HCT116 (cell line): ENCODE data around the gene RAB3C. TPM values are rescaled to one million over a fixed set of nuclear protein-coding genes. Genes with fewer than 3 reads are reported as not detected.

Experiments
- ATAC-seq: fragments of 200-7000 bp; cut with Tn5 transposase; 2 replicates; pipeline ENCODE4 v1.9.1; 2020; ENCODE audit warnings: mild to moderate bottlenecking, moderate library complexity
- BruUV-seq: library from RNA; stranded (reverse); fragments of 400-500 nt; replicated peaks from 2 replicates; lab custom pipeline; 2021; lab: Mats Ljungman, UMichigan
- CTCF ChIA-PET: fragments of 300-600 bp; sonication (Branson Sonifier 250); formaldehyde crosslinking; loops from one replicate; lab custom pipeline; 2021; ENCODE audit warnings: antibody characterized with exemption; lab: Charles Lee
- POLR2A ChIA-PET: fragments of 300-600, 350-600 bp; sonication (Branson Sonifier 250); formaldehyde crosslinking; loops from one replicate; lab custom pipeline; 2021; ENCODE audit warnings: antibody characterized with exemption; lab: Charles Lee
- RAD21 ChIA-PET, 2 experiments: fragments of 300-600 bp; sonication (Branson Sonifier 250); formaldehyde crosslinking; loops; one replicate each; lab custom pipeline; 2023; ENCODE audit warnings: low total read pairs in 2 of 2; ENCODE audit not compliant: uncharacterized antibody in 2 of 2, unreplicated experiment in 2 of 2, low non-redundant PET in 1 of 2; lab: Charles Lee
- DNase-seq: peaks from one replicate; pipeline ENCODE4 v3.0.0-alpha.2; 2010; ENCODE audit warnings: low read depth, low spot score
- H2AFZ ChIP-seq: fragments of 200-600 bp; shearing (Covaris generic), sonication (generic); 2 replicates; pipeline ENCODE4 v1.6.1; 2017; ENCODE audit warnings: low read depth, mixed run types, mixed read lengths, antibody characterized with exemption, low read length; ENCODE audit not compliant: poor library complexity, severe bottlenecking
- H3K27ac ChIP-seq: 2 replicates; pipeline ENCODE4 v1.5.1; 2012; ENCODE audit warnings: low read depth, low read length
- H3K27me3 ChIP-seq: fragments of 200-600 bp; sonication (generic); 2 replicates; pipeline ENCODE4 v1.6.1; 2016; ENCODE audit warnings: mixed run types, low read length, mixed read lengths; ENCODE audit not compliant: insufficient read depth
- H3K36me3 ChIP-seq, 2 experiments: fragments of 200-500 bp in 1 of 2; fragments of 200-600 bp in 1 of 2; sonication (Bioruptor generic) in 1 of 2; sonication (generic) in 1 of 2; 2 replicates each; pipeline versions ENCODE4 v1.5.1 to v1.6.1; 2014 to 2016; ENCODE audit warnings: low read length in 2 of 2, inconsistent platforms in 1 of 2, mixed read lengths in 1 of 2, mixed run types in 1 of 2; ENCODE audit not compliant: insufficient read depth in 2 of 2, control insufficient read depth in 1 of 2
- H3K4me1 ChIP-seq, 2 experiments: fragments of 200-600 bp in 1 of 2; sonication (generic) in 1 of 2; 2 replicates each; pipeline versions ENCODE4 v1.5.1 to v1.6.1; 2012 to 2017; ENCODE audit warnings: low read length in 2 of 2, inconsistent platforms in 1 of 2, mild to moderate bottlenecking in 1 of 2, mixed read lengths in 1 of 2, mixed run types in 1 of 2, moderate library complexity in 1 of 2; ENCODE audit not compliant: insufficient read depth in 2 of 2, control insufficient read depth in 1 of 2
- H3K4me2 ChIP-seq: fragments of 200-600 bp; sonication (generic); 2 replicates; pipeline ENCODE4 v1.6.1; 2017; ENCODE audit warnings: mixed run types, low read length, mixed read lengths
- H3K4me3 ChIP-seq, 2 experiments: fragments of 200-600 bp in 1 of 2; sonication (generic) in 1 of 2; replicated peaks in 1 of 2; 2 replicates each; pipeline ENCODE4 v1.5.1; 2011 to 2016; ENCODE audit warnings: low read length in 2 of 2, control low read depth in 1 of 2, low read depth in 1 of 2, mild to moderate bottlenecking in 1 of 2, mixed read lengths in 1 of 2, mixed run types in 1 of 2
- H3K79me2 ChIP-seq: fragments of 200-600 bp; sonication (generic); 2 replicates; pipeline ENCODE4 v1.6.1; 2017; ENCODE audit warnings: mild to moderate bottlenecking, mixed run types, low read length, moderate library complexity, mixed read lengths; ENCODE audit not compliant: insufficient read depth
- H3K9ac ChIP-seq: fragments of 200-600 bp; sonication (generic); 2 replicates; pipeline ENCODE4 v1.6.1; 2016; ENCODE audit warnings: low read length, mixed read lengths
- H3K9me2 ChIP-seq: fragments of 200-600 bp; sonication (generic), shearing (Covaris generic); 2 replicates; pipeline ENCODE4 v1.6.1; 2017; ENCODE audit warnings: mixed run types, mild to moderate bottlenecking, moderate library complexity; ENCODE audit not compliant: insufficient read depth
- H3K9me3 ChIP-seq, 2 experiments: fragments of 200-500 bp in 1 of 2; fragments of 200-600 bp in 1 of 2; sonication (Bioruptor generic) in 1 of 2; sonication (generic) in 1 of 2; 2 replicates each; pipeline ENCODE4 v1.6.1; 2014 to 2017; ENCODE audit warnings: low read length in 2 of 2, mixed read lengths in 2 of 2, inconsistent platforms in 1 of 2, low read depth in 1 of 2, mild to moderate bottlenecking in 1 of 2, mixed run types in 1 of 2, moderate library complexity in 1 of 2; ENCODE audit not compliant: control insufficient read depth in 1 of 2, insufficient read depth in 1 of 2
- H4K20me1 ChIP-seq: fragments of 200-600 bp; sonication (generic), shearing (Covaris generic); 2 replicates; pipeline ENCODE4 v1.6.1; 2017; ENCODE audit warnings: mixed run types, mild to moderate bottlenecking, moderate library complexity; ENCODE audit not compliant: insufficient read depth
- CEBPB ChIP-seq: IDR thresholded peaks from 2 replicates; pipeline ENCODE4 v1.6.1; 2012; ENCODE audit warnings: low read depth
- CTCF ChIP-seq, 3 experiments: fragments of 200-600 bp in 1 of 3; sonication (generic) in 1 of 3; IDR thresholded peaks in 2 of 3; conservative IDR thresholded peaks in 1 of 3; 2 replicates each; pipeline ENCODE4 v1.5.1; 2012 to 2017; ENCODE audit warnings: low read depth in 2 of 3, low read length in 2 of 3, antibody characterized with exemption in 1 of 3, borderline replicate concordance in 1 of 3, control low read depth in 1 of 3, mild to moderate bottlenecking in 1 of 3, mixed read lengths in 1 of 3, mixed run types in 1 of 3, moderate library complexity in 1 of 3; ENCODE audit not compliant: insufficient read depth in 1 of 3
- EZH2 ChIP-seq: fragments of 200-600 bp; sonication (generic); IDR thresholded peaks from 2 replicates; pipeline ENCODE4 v1.6.1; 2017; ENCODE audit warnings: antibody characterized with exemption, mixed run types
- EZH2phosphoT487 ChIP-seq: fragments of 200-600 bp; IDR thresholded peaks from 2 replicates; pipeline ENCODE4 v1.6.1; 2018; ENCODE audit warnings: antibody characterized with exemption, borderline replicate concordance
- FOSL1 ChIP-seq: IDR thresholded peaks from 2 replicates; pipeline ENCODE4 v1.6.1; 2012; ENCODE audit warnings: low read depth
- JUND ChIP-seq: IDR thresholded peaks from 2 replicates; pipeline ENCODE4 v1.6.1; 2012
- POLR2A ChIP-seq: IDR thresholded peaks from 2 replicates; pipeline ENCODE4 v1.7.0; 2011; ENCODE audit warnings: borderline replicate concordance; ENCODE audit not compliant: insufficient read depth, insufficient read length; ENCODE audit errors: extremely low read depth
- POLR2AphosphoS5 ChIP-seq: IDR thresholded peaks from 2 replicates; pipeline ENCODE4 v1.6.1; 2011; ENCODE audit warnings: mild to moderate bottlenecking, low read depth, low read length, moderate library complexity
- SIN3A ChIP-seq: IDR thresholded peaks from 2 replicates; pipeline ENCODE4 v1.6.1; 2012; ENCODE audit warnings: low read depth
- TCF7L2 ChIP-seq: IDR thresholded peaks from 2 replicates; pipeline ENCODE4 v1.7.0; 2011; ENCODE audit warnings: borderline replicate concordance, inconsistent platforms; ENCODE audit not compliant: insufficient read depth, insufficient read length; ENCODE audit errors: extremely low read depth
- YY1 ChIP-seq: IDR thresholded peaks from 2 replicates; pipeline ENCODE4 v1.6.1; 2011; ENCODE audit warnings: low read length, low read depth, moderate library complexity, mild to moderate bottlenecking; ENCODE audit not compliant: insufficient replicate concordance; ENCODE audit errors: extremely low read depth
- ZNF274 ChIP-seq: fragments of 200-500 bp; sonication (Bioruptor generic); IDR thresholded peaks from 2 replicates; pipeline ENCODE4 v1.6.1; 2014; ENCODE audit warnings: mild to moderate bottlenecking, low read depth, low read length, inconsistent platforms
- intact Hi-C: fragments of 100-400 bp; cut with micrococcal nuclease; formaldehyde crosslinking; loops from 2 replicates; pipeline ENCODE4 v1.10.0; 2022
- total RNA-seq: library from RNA; stranded (reverse); gene quantifications from one replicate; pipeline ENCODE4 v1.2.1, GENCODE V29; 2021; ENCODE audit not compliant: unreplicated experiment
- TF ChIP-seq, protein P1 (sequence below): IDR thresholded peaks from 2 replicates; pipeline ENCODE4 v1.6.1; 2012

RAB3C gene
- total RNA-seq, 1 experiment from 2014 or later = not detected

DNA sequence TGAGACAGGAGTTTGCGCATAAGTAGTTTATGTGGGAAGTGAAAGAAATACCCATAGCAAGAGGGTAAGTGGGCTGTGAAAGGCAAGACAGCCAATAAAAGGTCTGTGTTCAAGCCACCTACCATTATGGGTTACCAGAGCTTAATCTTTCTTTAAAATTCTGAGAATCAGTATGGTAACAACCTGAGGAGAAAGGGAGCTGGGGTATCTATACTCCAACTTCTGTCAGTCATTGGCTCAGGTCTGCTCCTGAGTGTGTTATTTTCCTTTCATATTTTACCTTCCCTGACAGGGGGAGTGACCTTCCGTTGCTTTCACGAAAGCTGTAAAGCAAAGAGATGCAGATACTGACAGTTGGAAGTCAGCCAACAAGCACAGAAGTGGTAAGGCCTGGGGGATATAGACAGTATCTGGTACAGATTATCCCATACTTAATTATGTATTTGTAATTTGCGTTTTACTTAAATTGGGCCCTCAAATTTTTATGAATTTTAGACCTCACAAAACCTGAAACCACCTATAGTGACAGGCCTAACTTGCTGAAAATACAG, 233.4 kb downstream of the RAB3C start:
- RAD21 ChIA-PET = no interaction called here
- H3K9me3 ChIP-seq = no peaks in the 10 kb centered on the region

More for the DNA sequence above, 233.4 kb downstream of the RAB3C start:
- no peaks in the 10 kb centered on the region for H3K9me2 ChIP-seq
- H2AFZ ChIP-seq = no peak overlapping the region
- DNase-seq (no peak), ATAC-seq (no peak)
- H3K4me2 ChIP-seq = no peak overlapping the region
- POLR2A ChIA-PET = no interaction called here
- no peak overlapping the region for H3K9ac ChIP-seq
- no peak overlapping the region for H3K4me3 ChIP-seq
- no peaks in the 10 kb centered on the region for H3K79me2 ChIP-seq
- H3K4me1 ChIP-seq = no peaks in the 10 kb centered on the region
- no peak overlapping the region for H3K27ac ChIP-seq
- CTCF ChIA-PET = no interaction called here
- H3K36me3 ChIP-seq = no peaks in the 10 kb centered on the region
- BruUV-seq = no TSS peak
- H4K20me1 ChIP-seq = no peaks in the 10 kb centered on the region
- H3K27me3 ChIP-seq = peaks cover 12% of the 10 kb centered on the region; the same call in 1 of the 2 replicates
- intact Hi-C loops = no loop called here
- TF ChIP-seq YY1 (no peak), SIN3A (no peak), POLR2A (no peak), TCF7L2 (no peak), POLR2AphosphoS5 (no peak), EZH2 (no peak), ZNF274 (no peak), CTCF (IDR thresholded peaks at IDR 0.05 in 2 of 3, conservative IDR thresholded peaks at IDR 0.05 in 1 of 3; ENCODE audit: borderline replicate concordance in 1 of 3, insufficient read depth in 1 of 3, low read depth in 2 of 3, low read length in 2 of 3) (no peak), FOSL1 (no peak), CEBPB (no peak), EZH2phosphoT487 (no peak), JUND (no peak)
- TF ChIP-seq, protein P1, sequence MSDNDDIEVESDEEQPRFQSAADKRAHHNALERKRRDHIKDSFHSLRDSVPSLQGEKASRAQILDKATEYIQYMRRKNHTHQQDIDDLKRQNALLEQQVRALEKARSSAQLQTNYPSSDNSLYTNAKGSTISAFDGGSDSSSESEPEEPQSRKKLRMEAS = no peak
